SJCRH30 (cell line): ENCODE measurements around the gene TRMO. TPM values are rescaled to one million over a fixed set of nuclear protein-coding genes. Genes with fewer than 3 reads are reported as not detected.

Source experiments
- DNase-seq, 2 experiments: peaks; one replicate each; pipeline ENCODE4 v3.0.0-alpha.2; 2015 to 2020
- H3K27ac ChIP-seq: fragments of 250-450 bp; sonication (Bioruptor Pico); 2 replicates; pipeline ENCODE4 v1.5.1; 2020; ENCODE audit warnings: mild to moderate bottlenecking, moderate library complexity
- H3K27me3 ChIP-seq: fragments of 250-450 bp; sonication (Bioruptor Pico); 2 replicates; pipeline ENCODE4 v1.5.1; 2020; ENCODE audit warnings: mild to moderate bottlenecking, moderate library complexity
- H3K36me3 ChIP-seq: fragments of 250-450 bp; sonication (Bioruptor Pico); 2 replicates; pipeline ENCODE4 v1.5.1; 2020; ENCODE audit warnings: mild to moderate bottlenecking, moderate library complexity
- H3K4me1 ChIP-seq: fragments of 250-450 bp; sonication (Bioruptor Pico); 2 replicates; pipeline ENCODE4 v1.5.1; 2020; ENCODE audit warnings: mild to moderate bottlenecking, moderate library complexity
- H3K4me3 ChIP-seq: fragments of 250-450 bp; sonication (Bioruptor Pico); 2 replicates; pipeline ENCODE4 v1.5.1; 2020; ENCODE audit warnings: mild to moderate bottlenecking, moderate library complexity
- H3K9me3 ChIP-seq: fragments of 250-450 bp; sonication (Bioruptor Pico); replicated peaks from 2 replicates; pipeline ENCODE4 v1.5.1; 2020; ENCODE audit warnings: mild to moderate bottlenecking, moderate library complexity
- total RNA-seq: library from RNA; depleted of rRNA; stranded (reverse); fragments of >200 nt; shearing (Covaris generic); gene quantifications from 2 replicates; pipeline ENCODE4 v1.2.3, GENCODE V29; 2014

TRMO gene
- total RNA-seq, 1 experiment from 2014 or later, result 17.1 TPM

GRCh38 chr9:97928986-97929604 lies 6.8 kb upstream of the TRMO start:
- no peaks in the 10 kb centered on the region for H3K36me3 ChIP-seq
- DNase-seq, result no peak
- H3K4me1 ChIP-seq, result no peaks in the 10 kb centered on the region
- no peaks in the 10 kb centered on the region for H3K9me3 ChIP-seq
- no peak overlapping the region for H3K27ac ChIP-seq
- H3K4me3 ChIP-seq, result no peak overlapping the region
- peaks cover 7% of the 10 kb centered on the region; the same call in 1 of the 2 replicates for H3K27me3 ChIP-seq

- Histone ChIP-seq H3K27ac (no peak overlapping the region), H3K27me3 (peaks cover 7% of the 10 kb centered on the region; the same call in 1 of the 2 replicates), H3K4me1 (peaks cover 6% of the 10 kb centered on the region; the same call in 1 of the 2 replicates), H3K4me3 (no peak overlapping the region), H3K9me3 (no peaks in the 10 kb centered on the region), H3K36me3 (no peaks in the 10 kb centered on the region)
- DNase-seq, result no peak
Measured at GRCh38 chr9:97925497-97926334, 3.4 kb upstream of the TRMO start.

GRCh38 chr9:97924386-97924785 lies 2.1 kb upstream of the TRMO start:
- H3K4me3 ChIP-seq, result no peak overlapping the region
- no peaks in the 10 kb centered on the region for H3K9me3 ChIP-seq
- no peak for DNase-seq
- peaks cover 2% of the 10 kb centered on the region; the same call in 1 of the 2 replicates for H3K27me3 ChIP-seq
- peaks cover 6% of the 10 kb centered on the region; the same call in 1 of the 2 replicates for H3K4me1 ChIP-seq
- no peak overlapping the region for H3K27ac ChIP-seq
- no peaks in the 10 kb centered on the region for H3K36me3 ChIP-seq

- Histone ChIP-seq H3K4me1 (peaks cover 6% of the 10 kb centered on the region; the same call in 1 of the 2 replicates), H3K4me3 (peak overlapping the region; percentile 71), H3K36me3 (no peaks in the 10 kb centered on the region), H3K27ac (peak overlapping the region; percentile 92), H3K9me3 (no peaks in the 10 kb centered on the region), H3K27me3 (no peaks in the 10 kb centered on the region; the same call in 1 of the 2 replicates)
- peak; percentile 77 to 88 for DNase-seq
Measured at GRCh38 chr9:97923529-97924108, 1.3 kb upstream of the TRMO start.

GRCh38 chr9:97919217-97919813 lies 3.0 kb downstream of the TRMO start:
- DNase-seq, result no peak
- no peaks in the 10 kb centered on the region; the same call in 1 of the 2 replicates for H3K27me3 ChIP-seq
- peaks cover 6% of the 10 kb centered on the region; the same call in 1 of the 2 replicates for H3K4me1 ChIP-seq
- no peak overlapping the region for H3K4me3 ChIP-seq
- no peaks in the 10 kb centered on the region; the same call in 1 of the 2 replicates for H3K36me3 ChIP-seq
- no peak overlapping the region for H3K27ac ChIP-seq
- H3K9me3 ChIP-seq, result no peaks in the 10 kb centered on the region

- no peak for DNase-seq
- Histone ChIP-seq H3K4me3 (no peak overlapping the region), H3K27me3 (no peaks in the 10 kb centered on the region), H3K4me1 (peaks cover 4% of the 10 kb centered on the region; the same call in 1 of the 2 replicates), H3K9me3 (no peaks in the 10 kb centered on the region), H3K27ac (no peak overlapping the region), H3K36me3 (no peaks in the 10 kb centered on the region; the same call in 1 of the 2 replicates)
Measured at GRCh38 chr9:97918611-97919010, 3.7 kb downstream of the TRMO start.

- Histone ChIP-seq H3K27me3 (no peaks in the 10 kb centered on the region), H3K4me3 (no peak overlapping the region), H3K4me1 (no peaks in the 10 kb centered on the region), H3K27ac (no peak overlapping the region), H3K36me3 (peaks cover 20% of the 10 kb centered on the region), H3K9me3 (no peaks in the 10 kb centered on the region)
- DNase-seq, result no peak
Measured at GRCh38 chr9:97911970-97912369, 10.3 kb downstream of the TRMO start.

- DNase-seq, result no peak
- Histone ChIP-seq H3K27me3 (no peaks in the 10 kb centered on the region), H3K27ac (no peak overlapping the region), H3K9me3 (no peaks in the 10 kb centered on the region), H3K4me1 (no peaks in the 10 kb centered on the region), H3K4me3 (no peak overlapping the region), H3K36me3 (peaks cover 20% of the 10 kb centered on the region)
Measured at GRCh38 chr9:97911528-97911927, 10.8 kb downstream of the TRMO start.

GRCh38 chr9:97910357-97910756 lies 11.9 kb downstream of the TRMO start:
- H3K27me3 ChIP-seq, result no peaks in the 10 kb centered on the region
- peaks cover 20% of the 10 kb centered on the region for H3K36me3 ChIP-seq
- no peak overlapping the region for H3K4me3 ChIP-seq
- no peak for DNase-seq
- no peaks in the 10 kb centered on the region for H3K9me3 ChIP-seq
- no peak overlapping the region for H3K27ac ChIP-seq
- no peaks in the 10 kb centered on the region for H3K4me1 ChIP-seq

- no peak for DNase-seq
- no peak overlapping the region for H3K27ac ChIP-seq
- no peaks in the 10 kb centered on the region for H3K27me3 ChIP-seq
- peaks cover 24% of the 10 kb centered on the region for H3K36me3 ChIP-seq
- no peaks in the 10 kb centered on the region for H3K4me1 ChIP-seq
- no peak overlapping the region for H3K4me3 ChIP-seq
- no peaks in the 10 kb centered on the region for H3K9me3 ChIP-seq
Measured at GRCh38 chr9:97908705-97909104, 13.6 kb downstream of the TRMO start.

GRCh38 chr9:97907632-97908031 lies 14.7 kb downstream of the TRMO start:
- Histone ChIP-seq H3K4me3 (no peak overlapping the region), H3K27me3 (no peaks in the 10 kb centered on the region), H3K4me1 (no peaks in the 10 kb centered on the region), H3K36me3 (peaks cover 21% of the 10 kb centered on the region), H3K27ac (no peak overlapping the region), H3K9me3 (no peaks in the 10 kb centered on the region)
- DNase-seq, result no peak

- no peaks in the 10 kb centered on the region for H3K27me3 ChIP-seq
Measured at GRCh38 chr9:97907046-97907445, 15.3 kb downstream of the TRMO start.

GRCh38 chr9:97906236-97906831 lies 16.0 kb downstream of the TRMO start:
- Histone ChIP-seq H3K9me3 (no peaks in the 10 kb centered on the region), H3K36me3 (peaks cover 11% of the 10 kb centered on the region), H3K4me3 (no peak overlapping the region), H3K27ac (no peak overlapping the region), H3K27me3 (no peaks in the 10 kb centered on the region), H3K4me1 (no peaks in the 10 kb centered on the region)
- DNase-seq, result no peak

More at GRCh38 chr9:97907046-97907445, 15.3 kb downstream of the TRMO start:
- no peak overlapping the region for H3K27ac ChIP-seq
- peaks cover 15% of the 10 kb centered on the region for H3K36me3 ChIP-seq
- no peak for DNase-seq
- H3K4me1 ChIP-seq, result no peaks in the 10 kb centered on the region
- H3K9me3 ChIP-seq, result no peaks in the 10 kb centered on the region
- no peak overlapping the region for H3K4me3 ChIP-seq

GRCh38 chr9:97905228-97905627 lies 17.1 kb downstream of the TRMO start:
- Histone ChIP-seq H3K4me3 (no peak overlapping the region), H3K36me3 (peaks cover 11% of the 10 kb centered on the region), H3K9me3 (no peaks in the 10 kb centered on the region), H3K27ac (no peak overlapping the region), H3K4me1 (no peaks in the 10 kb centered on the region), H3K27me3 (no peaks in the 10 kb centered on the region)
- DNase-seq, result no peak
